BLaER1 treated with 17β-estradiol and CSF1 and Interleukin-3, amounts not matched to agents 10 nM and 100 nM (cell line): ENCODE data around the gene INTS1.

ENCODE experiments used
- H3K27ac ChIP-seq, 11 experiments: shearing (Covaris generic); formaldehyde crosslinking; 2 replicates each; pipeline ENCODE4 v1.8.1; 2022
- H3K27me3 ChIP-seq, 11 experiments: shearing (Covaris generic); formaldehyde crosslinking; 2 replicates each; pipeline ENCODE4 v1.8.1; 2022
- H3K36me3 ChIP-seq, 11 experiments: shearing (Covaris generic); formaldehyde crosslinking; 2 replicates each; pipeline ENCODE4 v1.8.1; 2022
- H3K4me1 ChIP-seq, 10 experiments: shearing (Covaris generic); formaldehyde crosslinking; 2 replicates each; pipeline ENCODE4 v1.8.1; 2022
- H3K4me2 ChIP-seq, 11 experiments: shearing (Covaris generic); formaldehyde crosslinking; 2 replicates each; pipeline ENCODE4 v1.8.1; 2022
- H3K4me3 ChIP-seq, 10 experiments: shearing (Covaris generic); formaldehyde crosslinking; 2 replicates each; pipeline ENCODE4 v1.8.1; 2022
- H3K9ac ChIP-seq, 11 experiments: shearing (Covaris generic); formaldehyde crosslinking; 2 replicates each; pipeline ENCODE4 v1.8.1; 2022
- H3K9me3 ChIP-seq, 11 experiments: shearing (Covaris generic); formaldehyde crosslinking; replicated peaks in 1 of 11; 2 replicates each; pipeline ENCODE4 v1.8.1; 2022
- H4K20me1 ChIP-seq, 11 experiments: shearing (Covaris generic); formaldehyde crosslinking; 2 replicates each; pipeline ENCODE4 v1.8.1; 2022
- Cebpa-rat ChIP-seq, 11 experiments: shearing (Covaris generic); IDR thresholded peaks; 2 replicates each; pipeline ENCODE4 v1.8.1; 2022

Gene INTS1

DNA sequence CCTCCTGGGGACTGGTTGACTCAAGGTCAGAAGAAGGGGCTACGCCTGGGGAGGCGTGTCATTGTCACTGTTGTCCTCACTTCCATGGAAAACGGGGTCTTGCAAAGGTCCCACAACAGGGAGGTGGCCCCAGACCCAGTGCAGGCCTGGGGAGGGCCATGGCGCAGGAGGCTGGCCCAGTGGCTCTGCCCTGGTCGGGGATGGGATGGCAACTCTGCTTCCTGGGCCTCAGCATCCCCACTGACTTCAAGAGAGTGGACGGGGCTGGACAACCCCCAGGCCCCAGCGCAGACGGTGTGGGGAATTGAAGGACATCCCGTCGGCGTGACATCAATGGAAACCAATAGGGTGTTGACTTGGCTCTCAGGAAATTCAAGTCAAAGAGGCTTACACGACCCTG, 80.1 kb downstream of the INTS1 start:
- Histone ChIP-seq H3K4me3 (no peak overlapping the region), H3K27ac (no peak overlapping the region), H3K36me3 (no peaks in the 10 kb centered on the region), H3K27me3 (peaks cover 0 to 12% (median 8%) of the 10 kb centered on the region in 11 experiments; a peak in 14 of 22 replicates), H4K20me1 (no peaks in the 10 kb centered on the region; a peak in 1 of 22 replicates), H3K9ac (no peak overlapping the region), H3K9me3 (no peaks in the 10 kb centered on the region), H3K4me1 (peaks cover 4 to 22% (median 13%) of the 10 kb centered on the region in 10 experiments; a peak in 19 of 20 replicates), H3K4me2 (no peak overlapping the region)
- no peak for TF ChIP-seq Cebpa-rat (IDR thresholded peaks at IDR 0.05)

DNA sequence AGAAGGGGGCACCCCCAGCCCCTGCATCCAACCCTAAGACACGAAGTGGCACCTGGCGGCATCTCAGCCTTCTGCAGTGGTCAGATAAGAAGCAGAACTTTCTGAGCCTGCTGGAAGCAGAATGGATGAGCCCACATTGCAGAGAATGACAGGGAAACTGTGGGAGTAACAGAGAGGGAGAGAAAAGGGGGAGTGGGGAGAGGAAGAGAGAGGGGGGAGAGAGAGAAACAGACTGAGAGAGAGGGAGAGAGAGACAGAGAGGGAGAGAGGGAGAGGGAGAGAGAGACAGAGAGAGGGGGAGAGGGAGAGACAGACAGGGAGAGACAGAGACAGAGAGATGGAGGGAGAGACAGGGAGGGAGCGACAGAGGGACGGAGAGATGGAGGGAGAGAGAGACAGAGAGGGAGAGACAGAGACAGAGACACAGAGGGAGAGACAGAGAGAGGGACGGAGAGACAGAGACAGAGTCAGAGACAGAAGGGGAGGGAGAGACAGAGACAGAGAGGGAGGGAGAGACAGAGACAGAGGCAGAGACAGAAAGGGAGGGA, 80.9 kb downstream of the INTS1 start:
- Histone ChIP-seq H3K9ac (peak overlapping the region in 3 of 11 experiments; percentile 33 to 46 (median 45); a peak in 5 of 22 replicates), H3K4me3 (no peak overlapping the region), H3K4me1 (peaks cover 1 to 21% (median 9%) of the 10 kb centered on the region in 10 experiments; a peak in 19 of 20 replicates), H3K27me3 (peaks cover 0 to 12% (median 8%) of the 10 kb centered on the region in 11 experiments; a peak in 14 of 22 replicates), H3K36me3 (no peaks in the 10 kb centered on the region), H3K9me3 (0 out of 22 replicates have a peak, but pooled peaks cover 0 to under 1% (median 0%) of the 10 kb centered on the region in 11 experiments), H3K27ac (no peak overlapping the region), H4K20me1 (no peaks in the 10 kb centered on the region; a peak in 1 of 22 replicates), H3K4me2 (peak overlapping the region in 9 of 11 experiments; percentile 35 to 76 (median 68); a peak in 16 of 22 replicates)
- TF ChIP-seq Cebpa-rat (IDR thresholded peaks at IDR 0.05), result no peak

DNA sequence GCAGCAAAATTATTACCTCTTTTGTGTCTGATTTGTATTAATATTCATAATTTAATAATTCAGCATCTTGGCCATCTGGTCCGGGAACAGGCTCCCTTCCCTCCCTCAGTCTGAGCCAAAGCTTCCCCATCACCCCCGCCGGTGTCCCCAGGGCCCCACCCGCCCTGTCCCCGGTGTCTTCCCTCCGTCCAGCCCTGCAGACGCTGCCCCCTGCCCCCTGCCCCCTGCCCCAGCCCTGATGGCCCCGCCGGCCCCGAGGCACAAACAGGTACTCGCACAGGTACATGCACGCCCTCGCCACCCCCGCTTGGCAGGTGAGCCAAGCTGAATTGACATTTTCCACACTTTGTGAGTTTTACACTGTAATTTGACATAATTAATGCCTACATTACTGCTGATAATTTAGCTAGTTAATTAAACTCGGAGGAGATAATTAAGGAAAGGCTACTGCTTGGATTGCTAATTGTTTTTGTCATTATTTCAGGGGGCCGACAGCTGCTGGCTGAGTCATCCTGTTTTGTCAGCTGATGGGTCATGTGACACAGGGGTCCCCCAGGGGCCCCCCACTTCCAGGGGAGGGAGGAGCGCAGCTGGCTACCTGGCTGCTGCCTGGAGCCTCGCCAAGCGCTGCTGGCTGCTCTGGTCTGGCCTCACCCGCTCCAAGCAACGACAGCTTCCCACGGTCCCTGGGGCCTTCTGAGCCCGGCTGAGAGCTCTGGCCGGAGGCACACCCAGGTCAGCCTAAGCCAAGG, 81.5 kb downstream of the INTS1 start:
- Histone ChIP-seq H3K4me3 (no peak overlapping the region), H3K27ac (no peak overlapping the region), H3K9me3 (0 out of 22 replicates have a peak, but pooled peaks cover 0 to 6% (median 0%) of the 10 kb centered on the region in 11 experiments), H3K4me2 (peak overlapping the region in 9 of 11 experiments; percentile 35 to 76 (median 68); a peak in 17 of 22 replicates), H3K4me1 (peaks cover 8 to 27% (median 15%) of the 10 kb centered on the region in 10 experiments), H4K20me1 (no peaks in the 10 kb centered on the region; a peak in 1 of 22 replicates), H3K27me3 (peaks cover 0 to 12% (median 8%) of the 10 kb centered on the region in 11 experiments; a peak in 14 of 22 replicates), H3K36me3 (no peaks in the 10 kb centered on the region), H3K9ac (peak overlapping the region in 4 of 11 experiments; percentile 32 to 46 (median 39); a peak in 6 of 22 replicates)
- no peak for TF ChIP-seq Cebpa-rat (IDR thresholded peaks at IDR 0.05)

DNA sequence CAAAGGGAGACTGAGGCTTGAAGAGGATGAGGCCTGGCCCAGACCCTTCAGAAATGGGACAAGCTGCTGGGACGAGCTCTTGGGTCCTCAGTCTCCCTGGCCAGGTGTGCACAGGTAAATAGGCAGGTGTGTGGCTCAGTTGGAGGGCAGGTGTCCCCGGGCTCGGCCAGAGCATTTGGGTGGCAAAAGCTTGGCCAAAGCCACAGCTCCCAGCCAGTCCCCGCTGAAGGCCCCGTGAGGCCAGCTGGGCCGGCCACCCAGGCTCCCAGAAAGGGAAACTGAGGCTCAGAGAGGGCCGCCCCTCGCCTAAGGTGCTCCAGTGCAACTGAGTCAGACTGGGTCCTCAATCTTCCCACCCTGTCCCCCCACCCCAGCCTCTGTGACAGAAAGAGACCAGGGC, 82.2 kb downstream of the INTS1 start:
- Histone ChIP-seq H3K9me3 (0 out of 22 replicates have a peak, but pooled peaks cover 0 to 6% (median 0%) of the 10 kb centered on the region in 11 experiments), H3K4me2 (peak overlapping the region in 2 of 11 experiments; percentile 2 to 23; a peak in 4 of 22 replicates), H3K36me3 (no peaks in the 10 kb centered on the region), H3K27ac (no peak overlapping the region), H3K9ac (no peak overlapping the region), H3K4me1 (peaks cover 15 to 35% (median 23%) of the 10 kb centered on the region in 10 experiments), H3K27me3 (peaks cover 0 to 12% (median 8%) of the 10 kb centered on the region in 11 experiments; a peak in 14 of 22 replicates), H3K4me3 (no peak overlapping the region), H4K20me1 (no peaks in the 10 kb centered on the region; a peak in 1 of 22 replicates)
- TF ChIP-seq Cebpa-rat (IDR thresholded peaks at IDR 0.05), result no peak

DNA sequence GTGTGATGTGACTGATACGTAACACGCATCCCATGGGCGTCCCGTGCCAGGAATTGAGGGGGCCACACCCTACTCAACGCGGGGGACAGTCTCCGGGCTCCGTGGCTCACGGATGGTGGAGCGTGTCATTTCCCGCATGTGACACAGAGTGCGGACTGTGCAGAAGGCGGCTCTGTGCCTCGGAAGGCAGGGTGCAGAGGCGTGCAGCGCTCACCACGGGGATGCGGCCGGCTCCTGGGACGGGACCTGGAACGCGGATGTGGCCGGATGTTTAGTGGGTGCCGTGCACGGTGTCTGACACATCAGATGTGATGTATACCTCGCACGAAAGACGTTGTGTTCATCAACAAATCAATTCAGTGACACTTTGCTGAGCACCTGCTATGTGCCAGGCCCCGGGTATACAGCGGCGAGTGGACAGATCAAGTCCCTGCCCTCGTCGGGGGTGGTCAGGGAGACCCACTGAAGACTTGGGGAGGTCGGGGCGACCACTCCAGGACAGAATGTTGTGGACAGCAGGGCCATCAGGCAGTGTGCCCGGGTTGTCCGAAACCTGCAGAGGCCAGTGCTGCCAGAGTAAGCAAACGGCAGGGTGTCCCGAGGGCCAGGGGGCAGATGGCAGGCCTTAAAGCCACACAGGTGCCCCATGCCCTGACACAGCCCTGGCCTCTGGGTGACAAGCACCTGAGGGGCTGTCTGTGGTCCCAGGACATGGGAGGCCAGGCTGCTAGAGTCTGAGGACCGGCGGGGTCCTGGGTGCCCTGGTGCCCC, 83.0 kb downstream of the INTS1 start:
- Histone ChIP-seq H3K36me3 (no peaks in the 10 kb centered on the region), H3K4me2 (no peak overlapping the region), H3K27ac (no peak overlapping the region), H3K9ac (no peak overlapping the region), H3K4me3 (no peak overlapping the region), H3K4me1 (peaks cover 20 to 41% (median 29%) of the 10 kb centered on the region in 10 experiments), H3K9me3 (0 out of 22 replicates have a peak, but pooled peaks cover 0 to 6% (median 0%) of the 10 kb centered on the region in 11 experiments), H4K20me1 (no peaks in the 10 kb centered on the region; a peak in 1 of 22 replicates), H3K27me3 (peaks cover 0 to 12% (median 8%) of the 10 kb centered on the region in 11 experiments; a peak in 14 of 22 replicates)
- no peak for TF ChIP-seq Cebpa-rat (IDR thresholded peaks at IDR 0.05)
